NCI-H2171 treated with DMSO at 0.1 percent for 48 hours (cell line): ENCODE measurements around the gene NEURL3.
"Not testable (repeated sequence)": the region's sequence is repeated elsewhere in the genome, so short reads cannot be mapped to it uniquely, and the experiment has no call there.

Experiments used
- DNase-seq: peaks from one replicate; lab custom pipeline; 2025; lab: John Stamatoyannopoulos, UW

The NEURL3 gene

GRCh38 chr2:96506907-96507240 lies 1.7 kb upstream of the NEURL3 start:
- DNase-seq = no peak

- no peak for DNase-seq
These were observed 1.1 kb upstream of the NEURL3 start for GRCh38 chr2:96506016-96506906.

- DNase-seq = no peak
These were observed 1.4 kb downstream of the NEURL3 start for GRCh38 chr2:96503637-96504243.

- DNase-seq = no peak
These were observed 2.1 kb downstream of the NEURL3 start for GRCh38 chr2:96502891-96503636.

- DNase-seq = no peak
These were observed 3.0 kb downstream of the NEURL3 start for GRCh38 chr2:96501886-96502810.

- DNase-seq = no peak
These were observed 3.7 kb downstream of the NEURL3 start for GRCh38 chr2:96501471-96501874.

- no peak for DNase-seq
These were observed 4.6 kb downstream of the NEURL3 start for GRCh38 chr2:96500385-96501066.

GRCh38 chr2:96499061-96499960 lies 5.8 kb downstream of the NEURL3 start:
- no peak for DNase-seq

GRCh38 chr2:96498611-96499010 lies 6.5 kb downstream of the NEURL3 start:
- not testable (repeated sequence) for DNase-seq

GRCh38 chr2:96498021-96498431 lies 7.1 kb downstream of the NEURL3 start:
- DNase-seq = no peak

GRCh38 chr2:96495982-96496629 lies 9.1 kb downstream of the NEURL3 start:
- no peak for DNase-seq

GRCh38 chr2:96494188-96494587 lies 11.0 kb downstream of the NEURL3 start:
- no peak for DNase-seq

- DNase-seq = no peak
These were observed 12.1 kb downstream of the NEURL3 start for GRCh38 chr2:96493072-96493471.

GRCh38 chr2:96491860-96492497 lies 13.2 kb downstream of the NEURL3 start:
- no peak for DNase-seq

GRCh38 chr2:96489663-96490062 lies 15.5 kb downstream of the NEURL3 start:
- no peak for DNase-seq

GRCh38 chr2:96489261-96489660 lies 15.9 kb downstream of the NEURL3 start:
- DNase-seq = no peak

GRCh38 chr2:96486696-96487095 lies 18.5 kb downstream of the NEURL3 start:
- DNase-seq = no peak

GRCh38 chr2:96485751-96486651 lies 19.2 kb downstream of the NEURL3 start:
- DNase-seq = no peak
